HEK293 (cell line): ENCODE measurements around the gene NYNRIN.

ENCODE experiments used
- GLI2 ChIP-seq: fragments of 450-650 bp; formaldehyde crosslinking; IDR thresholded peaks from 2 replicates; pipeline ENCODE4; 2017; ENCODE audit warnings: missing biosample characterization, missing genetic modification characterization, low read depth, borderline replicate concordance
- IKZF3 ChIP-seq: fragments of 450-650 bp; IDR thresholded peaks from 2 replicates; pipeline ENCODE4 v1.5.0; 2018; ENCODE audit warnings: missing biosample characterization, mild to moderate bottlenecking, missing genetic modification characterization, moderate library complexity
- MZF1 ChIP-seq: fragments of 450-650 bp; formaldehyde crosslinking; IDR thresholded peaks from 2 replicates; pipeline ENCODE4 v1.5.1; 2017; ENCODE audit warnings: missing biosample characterization, missing genetic modification characterization, borderline replicate concordance
- REPIN1 ChIP-seq: fragments of 450-650 bp; formaldehyde crosslinking; IDR thresholded peaks from 2 replicates; pipeline ENCODE4 v1.5.1; 2017; ENCODE audit warnings: missing biosample characterization, missing genetic modification characterization, low read depth
- SETDB1 ChIP-seq: IDR thresholded peaks from one replicate; pipeline ENCODE4 v1.6.1; 2017; ENCODE audit warnings: mild to moderate bottlenecking, low read length, moderate library complexity, mixed read lengths; ENCODE audit not compliant: insufficient read length
- SP7 ChIP-seq: fragments of 450-650 bp; formaldehyde crosslinking; IDR thresholded peaks from 2 replicates; pipeline ENCODE4 v1.5.1; 2016; ENCODE audit warnings: missing biosample characterization, missing genetic modification characterization
- ZBTB20 ChIP-seq: fragments of 450-650 bp; formaldehyde crosslinking; IDR thresholded peaks from 2 replicates; pipeline ENCODE4 v1.5.1; 2016; ENCODE audit warnings: missing biosample characterization, missing genetic modification characterization
- ZBTB48 ChIP-seq: fragments of 450-650 bp; formaldehyde crosslinking; IDR thresholded peaks from 2 replicates; pipeline ENCODE4 v1.5.1; 2016; ENCODE audit warnings: missing biosample characterization, missing genetic modification characterization
- ZNF174 ChIP-seq: fragments of 450-650 bp; formaldehyde crosslinking; IDR thresholded peaks from 2 replicates; pipeline ENCODE4 v1.5.0; 2017; ENCODE audit warnings: missing biosample characterization, mild to moderate bottlenecking, missing genetic modification characterization
- ZNF202 ChIP-seq: fragments of 450-650 bp; formaldehyde crosslinking; IDR thresholded peaks from 2 replicates; pipeline ENCODE4 v1.5.1; 2016; ENCODE audit warnings: missing biosample characterization, missing genetic modification characterization, borderline replicate concordance
- ZNF211 ChIP-seq: fragments of 450-650 bp; formaldehyde crosslinking; IDR thresholded peaks from 2 replicates; pipeline ENCODE4 v1.5.1; 2016; ENCODE audit warnings: low read depth, missing biosample characterization, missing genetic modification characterization
- ZNF223 ChIP-seq: fragments of 450-650 bp; formaldehyde crosslinking; IDR thresholded peaks from 2 replicates; pipeline ENCODE4 v1.5.1; 2016; ENCODE audit warnings: missing biosample characterization, missing genetic modification characterization
- ZNF239 ChIP-seq: fragments of 450-650 bp; formaldehyde crosslinking; IDR thresholded peaks from 2 replicates; pipeline ENCODE4 v1.5.1; 2016; ENCODE audit warnings: missing biosample characterization, missing genetic modification characterization
- ZNF280D ChIP-seq: fragments of 450-650 bp; formaldehyde crosslinking; IDR thresholded peaks from 2 replicates; pipeline ENCODE4 v1.5.1; 2016; ENCODE audit warnings: missing biosample characterization, missing genetic modification characterization
- ZNF391 ChIP-seq: fragments of 450-650 bp; formaldehyde crosslinking; IDR thresholded peaks from 2 replicates; pipeline ENCODE4 v1.5.1; 2016; ENCODE audit warnings: low read depth, missing biosample characterization, missing genetic modification characterization, borderline replicate concordance
- ZNF521 ChIP-seq: fragments of 450-650 bp; formaldehyde crosslinking; IDR thresholded peaks from 2 replicates; pipeline ENCODE4 v1.5.1; 2017; ENCODE audit warnings: missing biosample characterization, mild to moderate bottlenecking, missing genetic modification characterization
- ZNF639 ChIP-seq: fragments of 450-650 bp; formaldehyde crosslinking; IDR thresholded peaks from 2 replicates; pipeline ENCODE4 v1.5.1; 2016; ENCODE audit warnings: missing biosample characterization, missing genetic modification characterization
- ZNF645 ChIP-seq: fragments of 450-650 bp; formaldehyde crosslinking; IDR thresholded peaks from 2 replicates; pipeline ENCODE4; 2016; ENCODE audit warnings: missing biosample characterization, missing genetic modification characterization
- ZNF654 ChIP-seq: fragments of 450-650 bp; formaldehyde crosslinking; IDR thresholded peaks from 2 replicates; pipeline ENCODE4 v1.5.1; 2016; ENCODE audit warnings: low read depth, missing biosample characterization, missing genetic modification characterization
- ZNF658 ChIP-seq: fragments of 450-650 bp; formaldehyde crosslinking; IDR thresholded peaks from 2 replicates; pipeline ENCODE4; 2016; ENCODE audit warnings: missing biosample characterization, missing genetic modification characterization
- ZNF785 ChIP-seq: fragments of 450-650 bp; formaldehyde crosslinking; IDR thresholded peaks from 2 replicates; pipeline ENCODE4 v1.5.1; 2016; ENCODE audit warnings: missing biosample characterization, missing genetic modification characterization
- ZNF837 ChIP-seq: fragments of 450-650 bp; formaldehyde crosslinking; IDR thresholded peaks from 2 replicates; pipeline ENCODE4 v1.5.1; 2016; ENCODE audit warnings: missing biosample characterization, missing genetic modification characterization
- ZSCAN18 ChIP-seq: fragments of 450-650 bp; formaldehyde crosslinking; IDR thresholded peaks from 2 replicates; pipeline ENCODE4 v1.5.1; 2016; ENCODE audit warnings: missing biosample characterization, missing genetic modification characterization
- ZSCAN23 ChIP-seq: fragments of 450-650 bp; formaldehyde crosslinking; IDR thresholded peaks from 2 replicates; pipeline ENCODE4 v1.5.1; 2016; ENCODE audit warnings: missing biosample characterization, missing genetic modification characterization
- TF ChIP-seq, protein P1 (sequence below): fragments of 450-650 bp; formaldehyde crosslinking; conservative IDR thresholded peaks from 2 replicates; pipeline ENCODE4 v1.5.1; 2016; ENCODE audit warnings: low read depth, missing biosample characterization, missing genetic modification characterization
- TF ChIP-seq, protein P2 (sequence below): sonication (generic); formaldehyde crosslinking; IDR thresholded peaks from 2 replicates; pipeline ENCODE4 v1.8.1; 2022; ENCODE audit warnings: mild to moderate bottlenecking, moderate library complexity, missing genetic modification reagents

NYNRIN gene

DNA sequence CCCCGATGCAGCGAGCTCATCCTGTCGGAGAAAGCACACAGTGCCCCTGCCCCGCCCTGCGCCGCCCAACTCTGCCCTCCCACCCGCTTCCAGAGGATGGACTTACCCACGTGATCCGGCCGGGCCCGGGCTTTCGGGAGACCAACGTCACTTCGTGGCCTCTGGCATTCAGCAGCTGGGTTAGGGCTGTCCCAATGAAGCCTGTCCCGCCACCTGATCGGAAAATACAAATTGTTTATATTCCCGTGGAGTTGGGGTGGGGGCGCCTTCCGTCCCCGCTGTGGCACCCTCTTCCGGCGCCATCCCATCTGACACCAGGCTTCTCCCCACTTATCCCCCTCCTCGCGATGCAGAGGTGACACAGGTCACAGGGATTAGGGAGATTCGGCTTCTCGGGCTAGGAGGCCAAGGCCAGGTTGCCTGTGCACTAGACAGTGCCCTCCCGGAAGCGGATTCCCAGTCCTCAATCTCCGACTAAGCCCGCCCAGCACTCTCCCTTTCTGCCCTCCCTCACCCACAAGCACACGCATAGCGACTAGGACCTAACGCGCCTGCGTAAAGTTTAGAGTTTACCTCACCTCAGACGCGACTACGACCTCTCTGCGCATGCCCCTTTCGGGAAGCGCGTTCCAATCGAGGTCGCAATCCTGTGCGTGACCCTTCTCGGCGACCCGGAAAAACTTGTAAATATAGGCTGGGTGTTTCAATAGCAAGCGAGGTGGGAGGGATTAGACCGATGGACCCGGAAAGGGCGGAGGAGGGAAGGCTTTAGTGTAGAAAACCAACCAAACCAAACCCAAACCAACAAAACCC is 43.6 kb downstream of the NYNRIN start, which contains the start of gene SDR39U1 (continued):
- TF ChIP-seq, protein P1, sequence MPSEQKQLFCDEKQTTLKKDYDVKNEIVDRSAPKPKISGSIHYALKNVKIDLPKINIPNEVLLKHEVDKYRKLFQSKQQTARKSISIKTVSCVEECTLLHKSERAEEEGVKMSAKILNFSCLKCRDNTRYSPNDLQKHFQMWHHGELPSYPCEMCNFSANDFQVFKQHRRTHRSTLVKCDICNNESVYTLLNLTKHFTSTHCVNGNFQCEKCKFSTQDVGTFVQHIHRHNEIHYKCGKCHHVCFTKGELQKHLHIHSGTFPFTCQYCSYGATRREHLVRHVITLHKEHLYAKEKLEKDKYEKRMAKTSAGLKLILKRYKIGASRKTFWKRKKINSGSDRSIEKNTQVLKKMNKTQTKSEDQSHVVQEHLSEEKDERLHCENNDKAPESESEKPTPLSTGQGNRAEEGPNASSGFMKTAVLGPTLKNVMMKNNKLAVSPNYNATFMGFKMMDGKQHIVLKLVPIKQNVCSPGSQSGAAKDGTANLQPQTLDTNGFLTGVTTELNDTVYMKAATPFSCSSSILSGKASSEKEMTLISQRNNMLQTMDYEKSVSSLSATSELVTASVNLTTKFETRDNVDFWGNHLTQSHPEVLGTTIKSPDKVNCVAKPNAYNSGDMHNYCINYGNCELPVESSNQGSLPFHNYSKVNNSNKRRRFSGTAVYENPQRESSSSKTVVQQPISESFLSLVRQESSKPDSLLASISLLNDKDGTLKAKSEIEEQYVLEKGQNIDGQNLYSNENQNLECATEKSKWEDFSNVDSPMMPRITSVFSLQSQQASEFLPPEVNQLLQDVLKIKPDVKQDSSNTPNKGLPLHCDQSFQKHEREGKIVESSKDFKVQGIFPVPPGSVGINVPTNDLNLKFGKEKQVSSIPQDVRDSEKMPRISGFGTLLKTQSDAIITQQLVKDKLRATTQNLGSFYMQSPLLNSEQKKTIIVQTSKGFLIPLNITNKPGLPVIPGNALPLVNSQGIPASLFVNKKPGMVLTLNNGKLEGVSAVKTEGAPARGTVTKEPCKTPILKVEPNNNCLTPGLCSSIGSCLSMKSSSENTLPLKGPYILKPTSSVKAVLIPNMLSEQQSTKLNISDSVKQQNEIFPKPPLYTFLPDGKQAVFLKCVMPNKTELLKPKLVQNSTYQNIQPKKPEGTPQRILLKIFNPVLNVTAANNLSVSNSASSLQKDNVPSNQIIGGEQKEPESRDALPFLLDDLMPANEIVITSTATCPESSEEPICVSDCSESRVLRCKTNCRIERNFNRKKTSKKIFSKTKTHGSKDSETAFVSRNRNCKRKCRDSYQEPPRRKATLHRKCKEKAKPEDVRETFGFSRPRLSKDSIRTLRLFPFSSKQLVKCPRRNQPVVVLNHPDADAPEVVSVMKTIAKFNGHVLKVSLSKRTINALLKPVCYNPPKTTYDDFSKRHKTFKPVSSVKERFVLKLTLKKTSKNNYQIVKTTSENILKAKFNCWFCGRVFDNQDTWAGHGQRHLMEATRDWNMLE (tag by site-specific recombination) = peak; percentile 99
- TF ChIP-seq ZNF223 (tag by site-specific recombination) (no peak), ZNF837 (tag by site-specific recombination) (0 out of 2 replicates have a peak, but pooled peaks have one; percentile 10), ZNF639 (tag by site-specific recombination) (peak; percentile 73; the same call in 1 of the 2 replicates), ZNF239 (no peak), ZNF391 (tag by site-specific recombination) (no peak), ZSCAN18 (tag by site-specific recombination) (no peak), REPIN1 (tag by site-specific recombination) (peak; percentile 62; the same call in 1 of the 2 replicates), SP7 (tag by site-specific recombination) (peak; percentile 77), ZNF521 (tag by site-specific recombination) (no peak), ZNF202 (no peak), ZNF280D (tag by site-specific recombination) (no peak), ZNF658 (no peak), ZNF174 (tag by site-specific recombination) (no peak), ZBTB48 (tag by site-specific recombination) (peak; percentile 49; the same call in 1 of the 2 replicates), ZNF785 (tag by site-specific recombination) (no peak), SETDB1 (no peak), MZF1 (tag by site-specific recombination) (no peak; the same call in 1 of the 2 replicates), ZNF211 (no peak), GLI2 (no peak), ZBTB20 (tag by site-specific recombination) (peak; percentile 96), ZNF654 (tag by site-specific recombination) (no peak), IKZF3 (tag by site-specific recombination) (peak; percentile 95), ZSCAN23 (tag by site-specific recombination) (0 out of 2 replicates have a peak, but pooled peaks have one; percentile 58), ZNF645 (tag by site-specific recombination) (no peak)
- TF ChIP-seq, protein P2, sequence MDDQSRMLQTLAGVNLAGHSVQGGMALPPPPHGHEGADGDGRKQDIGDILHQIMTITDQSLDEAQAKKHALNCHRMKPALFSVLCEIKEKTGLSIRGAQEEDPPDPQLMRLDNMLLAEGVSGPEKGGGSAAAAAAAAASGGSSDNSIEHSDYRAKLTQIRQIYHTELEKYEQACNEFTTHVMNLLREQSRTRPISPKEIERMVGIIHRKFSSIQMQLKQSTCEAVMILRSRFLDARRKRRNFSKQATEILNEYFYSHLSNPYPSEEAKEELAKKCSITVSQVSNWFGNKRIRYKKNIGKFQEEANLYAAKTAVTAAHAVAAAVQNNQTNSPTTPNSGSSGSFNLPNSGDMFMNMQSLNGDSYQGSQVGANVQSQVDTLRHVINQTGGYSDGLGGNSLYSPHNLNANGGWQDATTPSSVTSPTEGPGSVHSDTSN (CRISPR knock-in tag) = no peak
